Loucy (cell line): ENCODE results near the gene MACROH2A1.
A peak's percentile ranks its signal among the peaks of the same experiment; 100 is the strongest.

Experiments
- H2AFZ ChIP-seq: fragments of 200-600 bp; sonication (generic); 2 replicates; pipeline ENCODE4 v1.6.0; 2016; ENCODE audit warnings: antibody characterized with exemption, mild to moderate bottlenecking, low read length, moderate library complexity
- H3F3A ChIP-seq: fragments of 200-600 bp; 2 replicates; pipeline ENCODE4 v1.6.0; 2016; ENCODE audit warnings: antibody characterized with exemption, low read depth, mild to moderate bottlenecking
- H3K27me3 ChIP-seq: fragments of 200-600 bp; sonication (generic); 2 replicates; pipeline ENCODE4 v1.6.1; 2014; ENCODE audit warnings: low read length, mild to moderate bottlenecking; ENCODE audit not compliant: insufficient read depth, poor library complexity, severe bottlenecking
- H3K36me3 ChIP-seq: fragments of 200-600 bp; sonication (generic); 2 replicates; pipeline ENCODE4 v1.6.1; 2016; ENCODE audit warnings: low read length; ENCODE audit not compliant: insufficient read depth
- H3K4me1 ChIP-seq: fragments of 200-600 bp; sonication (generic); 2 replicates; pipeline ENCODE4 v1.5.1; 2014; ENCODE audit warnings: low read length, mild to moderate bottlenecking; ENCODE audit not compliant: insufficient read depth, poor library complexity, severe bottlenecking
- H3K4me2 ChIP-seq: fragments of 200-600 bp; sonication (generic); 2 replicates; pipeline ENCODE4 v1.6.0; 2014; ENCODE audit warnings: antibody characterized with exemption, low read length, low read depth, mild to moderate bottlenecking; ENCODE audit not compliant: poor library complexity, severe bottlenecking
- H3K4me3 ChIP-seq: fragments of 200-600 bp; sonication (generic); 2 replicates; pipeline ENCODE4 v1.5.1; 2014; ENCODE audit warnings: low read length, mild to moderate bottlenecking, mixed read lengths; ENCODE audit not compliant: poor library complexity, severe bottlenecking
- H3K79me2 ChIP-seq: fragments of 200-600 bp; sonication (generic); 2 replicates; pipeline ENCODE4 v1.6.1; 2014; ENCODE audit warnings: low read length; ENCODE audit not compliant: insufficient read depth
- H3K9ac ChIP-seq: fragments of 200-600 bp; sonication (generic); 2 replicates; pipeline ENCODE4 v1.6.0; 2014; ENCODE audit warnings: mild to moderate bottlenecking, low read depth, low read length, moderate library complexity; ENCODE audit not compliant: poor library complexity, severe bottlenecking
- H3K9me2 ChIP-seq: fragments of 200-600 bp; sonication (generic); replicated peaks from 2 replicates; pipeline ENCODE4 v1.6.1; 2016; ENCODE audit warnings: low read depth, low read length, mixed read lengths
- H3K9me3 ChIP-seq: fragments of 200-600 bp; sonication (generic); 2 replicates; pipeline ENCODE4 v1.6.1; 2014; ENCODE audit warnings: mild to moderate bottlenecking, antibody characterized with exemption, low read length, low read depth; ENCODE audit not compliant: insufficient read depth
- H4K20me1 ChIP-seq: fragments of 200-600 bp; sonication (generic); 2 replicates; pipeline ENCODE4 v1.6.0; 2014; ENCODE audit warnings: antibody characterized with exemption, low read length, mild to moderate bottlenecking; ENCODE audit not compliant: insufficient read depth, poor library complexity, severe bottlenecking
- CTCF ChIP-seq: fragments of 200-600 bp; sonication (generic); conservative IDR thresholded peaks from 2 replicates; pipeline ENCODE4 v1.5.1; 2014; ENCODE audit warnings: mild to moderate bottlenecking, antibody characterized with exemption, low read length
- EZH2phosphoT487 ChIP-seq: fragments of 200-600 bp; IDR thresholded peaks from 2 replicates; pipeline ENCODE4 v1.6.1; 2018; ENCODE audit warnings: antibody characterized with exemption, mild to moderate bottlenecking, moderate library complexity, borderline replicate concordance

The MACROH2A1 gene

DNA sequence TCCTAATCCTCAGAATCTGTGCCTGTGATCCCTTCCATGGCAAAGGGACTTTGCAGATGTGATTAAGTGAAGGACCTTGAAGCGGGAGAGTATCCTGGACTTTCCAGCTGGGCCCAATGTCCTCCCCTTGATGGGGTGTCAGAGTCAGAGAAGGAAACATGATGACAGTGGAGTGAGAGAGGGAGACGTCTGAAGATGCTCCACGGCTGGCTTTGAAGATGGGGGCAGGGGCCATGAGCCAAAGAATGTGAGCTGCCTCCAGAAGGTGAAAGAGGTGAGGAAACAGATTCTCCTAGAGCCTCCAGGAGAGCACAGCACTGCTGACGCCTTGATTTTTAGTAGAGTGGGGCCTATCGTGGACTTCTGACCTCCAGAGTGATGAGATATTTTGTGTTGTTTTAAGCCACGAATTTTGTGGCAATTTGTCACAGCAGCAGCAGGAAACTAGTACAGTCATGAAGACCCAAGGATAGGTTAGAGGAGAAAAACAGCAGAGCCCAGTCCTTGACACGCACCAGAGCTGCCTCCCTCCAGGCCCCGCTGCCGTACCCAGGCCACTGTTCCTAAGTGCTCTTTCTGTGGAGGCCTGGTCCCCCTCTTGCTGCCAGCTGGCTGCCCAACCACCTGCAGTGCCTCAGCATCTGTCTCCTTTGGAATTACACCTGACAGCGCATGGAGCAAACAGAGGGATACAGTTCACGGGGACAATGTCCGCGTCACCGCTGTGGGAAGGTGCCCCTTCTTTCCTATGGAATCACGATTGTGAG is 78.1 kb downstream of the MACROH2A1 start:
- TF ChIP-seq EZH2phosphoT487 (no peak), CTCF (no peak)
- no peak overlapping the region for H2AFZ ChIP-seq

DNA sequence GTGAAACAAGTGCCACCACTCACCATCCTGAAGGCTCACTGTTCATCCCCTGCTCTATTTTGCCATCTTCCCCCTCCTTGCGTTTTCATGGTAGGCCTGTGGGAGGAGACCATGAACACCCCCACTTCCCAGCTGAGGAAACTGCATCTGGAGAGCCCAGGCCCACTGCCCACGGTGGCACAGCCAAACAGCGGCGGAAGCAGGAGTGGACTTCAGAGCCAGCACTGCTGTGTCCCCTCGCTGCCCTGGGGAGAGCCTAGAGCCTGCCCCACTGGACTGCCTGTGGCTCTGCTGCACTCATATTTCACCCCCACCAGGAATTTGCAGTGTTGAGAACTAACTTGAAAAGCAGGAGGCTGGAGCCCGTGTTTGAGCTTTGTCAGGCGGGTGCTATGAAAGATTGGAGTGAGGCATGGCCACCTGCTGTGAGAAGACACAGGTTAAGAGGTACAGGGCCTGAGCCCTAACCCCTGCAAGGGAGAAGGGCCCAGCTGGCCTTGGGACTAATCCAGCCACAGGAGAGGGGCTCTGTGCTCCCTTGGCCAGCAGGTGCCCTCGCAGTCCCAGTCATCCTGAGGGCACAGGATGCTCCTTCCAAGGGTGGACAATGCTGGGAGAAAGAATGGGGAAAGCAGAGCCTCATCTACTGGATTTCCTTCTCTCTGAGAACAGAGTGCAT is 79.0 kb downstream of the MACROH2A1 start:
- no peaks in the 10 kb centered on the region for H3K79me2 ChIP-seq
- no peak overlapping the region for H3K9ac ChIP-seq
- no peak overlapping the region for H2AFZ ChIP-seq
- no peaks in the 10 kb centered on the region for H3K36me3 ChIP-seq
- no peaks in the 10 kb centered on the region for H3K9me3 ChIP-seq
- no peaks in the 10 kb centered on the region for H3F3A ChIP-seq
- no peak overlapping the region for H3K4me3 ChIP-seq
- H4K20me1 ChIP-seq: no peaks in the 10 kb centered on the region
- no peaks in the 10 kb centered on the region for H3K27me3 ChIP-seq
- TF ChIP-seq EZH2phosphoT487 (no peak), CTCF (peak; percentile 57)
- H3K4me2 ChIP-seq: no peak overlapping the region
- H3K9me2 ChIP-seq: no peaks in the 10 kb centered on the region
- H3K4me1 ChIP-seq: peaks cover 1% of the 10 kb centered on the region

More for the DNA sequence above, 78.1 kb downstream of the MACROH2A1 start:
- no peak overlapping the region for H3K9ac ChIP-seq
- H3K4me3 ChIP-seq: no peak overlapping the region
- H3F3A ChIP-seq: no peaks in the 10 kb centered on the region
- H3K9me2 ChIP-seq: no peaks in the 10 kb centered on the region
- no peaks in the 10 kb centered on the region for H3K79me2 ChIP-seq
- H3K9me3 ChIP-seq: no peaks in the 10 kb centered on the region
- no peaks in the 10 kb centered on the region for H4K20me1 ChIP-seq
- no peaks in the 10 kb centered on the region for H3K36me3 ChIP-seq
- peaks cover 9% of the 10 kb centered on the region for H3K4me1 ChIP-seq
- no peaks in the 10 kb centered on the region for H3K27me3 ChIP-seq
- H3K4me2 ChIP-seq: no peak overlapping the region

DNA sequence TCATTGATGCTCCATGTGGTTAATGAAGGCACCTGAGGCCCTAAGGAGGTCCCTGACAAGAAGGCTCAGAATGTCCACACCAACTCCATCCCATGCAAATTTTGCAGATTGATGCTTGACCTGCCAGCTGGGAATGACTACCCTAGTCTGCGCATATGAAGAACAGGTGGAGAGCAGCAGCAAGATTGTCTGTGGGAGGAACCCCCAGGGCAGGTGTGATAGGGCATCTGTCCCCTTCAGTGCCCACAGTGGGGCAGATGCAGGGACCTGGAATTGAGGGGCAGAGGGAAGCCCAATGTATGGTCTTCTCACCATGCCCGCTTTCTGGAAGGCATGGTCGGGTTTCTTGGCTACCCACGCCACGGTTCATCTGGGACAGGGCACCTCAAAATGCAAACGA is 79.6 kb downstream of the MACROH2A1 start:
- Histone ChIP-seq H2AFZ (no peak overlapping the region), H3K4me1 (no peaks in the 10 kb centered on the region), H3F3A (no peaks in the 10 kb centered on the region), H3K79me2 (no peaks in the 10 kb centered on the region), H3K27me3 (no peaks in the 10 kb centered on the region), H3K4me3 (no peak overlapping the region), H4K20me1 (no peaks in the 10 kb centered on the region), H3K4me2 (no peak overlapping the region), H3K36me3 (no peaks in the 10 kb centered on the region), H3K9me2 (no peaks in the 10 kb centered on the region), H3K9me3 (no peaks in the 10 kb centered on the region), H3K9ac (no peak overlapping the region)
- TF ChIP-seq CTCF (no peak), EZH2phosphoT487 (no peak)
